HUES64 (cell line): ENCODE data around the gene TANGO6.

ENCODE experiments used
- H3K27ac ChIP-seq: 2 replicates; pipeline ENCODE4 v1.7.0; 2013; ENCODE audit warnings: low read depth, low read length, inconsistent platforms
- H3K27me3 ChIP-seq: 2 replicates; pipeline ENCODE4 v1.6.1; 2013; ENCODE audit warnings: mild to moderate bottlenecking, low read length; ENCODE audit not compliant: insufficient read depth
- H3K36me3 ChIP-seq: 2 replicates; pipeline ENCODE4 v1.6.1; 2013; ENCODE audit warnings: mild to moderate bottlenecking, low read length; ENCODE audit not compliant: insufficient read depth
- H3K4me1 ChIP-seq: 2 replicates; pipeline ENCODE4 v1.6.1; 2013; ENCODE audit warnings: mild to moderate bottlenecking, low read length, moderate library complexity; ENCODE audit not compliant: insufficient read depth
- H3K4me3 ChIP-seq: 2 replicates; pipeline ENCODE4 v1.5.1; 2013; ENCODE audit warnings: mild to moderate bottlenecking, low read length, moderate library complexity
- H3K9ac ChIP-seq: 2 replicates; pipeline ENCODE4 v1.6.1; 2013; ENCODE audit warnings: mild to moderate bottlenecking, low read depth, low read length
- H3K9me3 ChIP-seq: 2 replicates; pipeline ENCODE4 v1.6.1; 2013; ENCODE audit warnings: low read depth, low read length; ENCODE audit not compliant: insufficient read depth
- WGBS: fragments of 150-250, 120-280 bp; methylation state at CpG from one replicate; pipeline ENCODE4 v1.1.7; 2013; ENCODE audit warnings: missing lambda C conversion rate; 5-methylcytosine and 5-hydroxymethylcytosine counted together

The TANGO6 gene

DNA sequence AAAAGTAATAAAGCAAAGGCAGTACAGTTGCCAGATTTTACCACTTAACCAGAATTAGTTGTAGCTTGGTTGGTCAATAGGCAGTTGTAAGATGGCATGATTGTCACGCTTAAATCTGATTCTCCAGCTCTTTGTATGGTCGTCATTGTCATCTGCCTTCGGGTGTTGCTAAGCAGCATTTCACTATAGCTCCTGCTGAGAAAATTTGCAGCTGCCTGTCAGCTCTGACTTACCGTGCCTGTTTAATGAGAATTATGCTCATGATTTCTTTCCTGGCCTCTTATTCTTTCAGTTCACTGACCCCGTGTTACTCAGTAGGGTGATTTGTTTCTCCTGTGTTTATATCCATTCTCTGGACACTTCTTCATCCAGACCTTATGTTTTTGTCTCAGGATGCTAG, 66.7 kb downstream of the TANGO6 start:
- H3K27me3 ChIP-seq, result no peaks in the 10 kb centered on the region
- H3K36me3 ChIP-seq, result peaks cover 16% of the 10 kb centered on the region
- peaks cover 17% of the 10 kb centered on the region for H3K4me1 ChIP-seq
- no peak overlapping the region for H3K27ac ChIP-seq
- no peak overlapping the region for H3K9ac ChIP-seq
- no peaks in the 10 kb centered on the region for H3K9me3 ChIP-seq
- 67% methylated on average over 4 of the region's 5 CpGs for WGBS
- H3K4me3 ChIP-seq, result no peak overlapping the region

DNA sequence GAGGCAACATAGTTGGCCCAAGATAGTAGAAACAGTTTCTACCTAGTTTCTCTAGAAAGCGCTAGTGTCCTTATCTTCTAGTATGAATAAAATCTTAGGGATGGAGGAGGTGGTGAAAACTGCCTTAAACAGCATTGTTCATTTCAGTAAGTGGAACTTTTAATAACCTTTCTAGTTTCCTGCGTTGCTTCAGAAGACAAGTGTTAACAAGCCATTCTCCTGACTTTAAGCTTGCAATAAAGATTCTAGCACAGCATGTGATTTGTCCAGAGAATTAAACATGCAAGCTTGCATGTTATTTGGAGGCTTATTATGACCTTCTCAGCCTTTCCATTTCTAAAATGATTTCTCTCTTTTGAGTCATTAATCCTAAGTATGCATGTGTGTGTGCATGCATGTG, 72.3 kb downstream of the TANGO6 start:
- no peaks in the 10 kb centered on the region for H3K27me3 ChIP-seq
- no peak overlapping the region for H3K4me3 ChIP-seq
- no peak overlapping the region for H3K27ac ChIP-seq
- 93% methylated on average over 2 of the region's 2 CpGs for WGBS
- H3K9me3 ChIP-seq, result no peaks in the 10 kb centered on the region
- no peaks in the 10 kb centered on the region for H3K4me1 ChIP-seq
- H3K36me3 ChIP-seq, result peaks cover 10% of the 10 kb centered on the region
- no peak overlapping the region for H3K9ac ChIP-seq

DNA sequence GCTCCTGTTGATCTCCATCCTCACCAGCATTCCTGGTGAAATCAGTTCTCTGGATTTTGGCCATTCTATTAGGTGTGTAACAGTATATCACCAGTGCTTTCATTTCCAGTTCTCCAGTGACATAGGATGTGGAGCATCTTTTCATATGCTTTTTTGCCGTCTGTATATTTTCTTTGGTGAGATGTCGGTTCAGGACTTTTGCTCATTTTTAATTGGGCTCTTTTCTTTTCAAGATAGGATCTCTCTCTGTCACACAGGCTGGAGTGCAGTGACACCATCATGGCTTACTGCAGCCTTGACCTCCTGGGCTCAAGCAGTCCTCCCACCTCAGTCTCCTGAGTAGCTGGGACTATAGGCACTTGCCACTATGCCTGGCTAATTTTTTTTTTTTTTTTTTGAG, 74.2 kb downstream of the TANGO6 start:
- no peak overlapping the region for H3K27ac ChIP-seq
- H3K36me3 ChIP-seq, result peaks cover 10% of the 10 kb centered on the region
- H3K4me3 ChIP-seq, result no peak overlapping the region
- no peaks in the 10 kb centered on the region for H3K4me1 ChIP-seq
- no peak overlapping the region for H3K9ac ChIP-seq
- no peaks in the 10 kb centered on the region for H3K27me3 ChIP-seq
- 92% methylated on average over 2 of the region's 2 CpGs for WGBS
- H3K9me3 ChIP-seq, result no peaks in the 10 kb centered on the region

DNA sequence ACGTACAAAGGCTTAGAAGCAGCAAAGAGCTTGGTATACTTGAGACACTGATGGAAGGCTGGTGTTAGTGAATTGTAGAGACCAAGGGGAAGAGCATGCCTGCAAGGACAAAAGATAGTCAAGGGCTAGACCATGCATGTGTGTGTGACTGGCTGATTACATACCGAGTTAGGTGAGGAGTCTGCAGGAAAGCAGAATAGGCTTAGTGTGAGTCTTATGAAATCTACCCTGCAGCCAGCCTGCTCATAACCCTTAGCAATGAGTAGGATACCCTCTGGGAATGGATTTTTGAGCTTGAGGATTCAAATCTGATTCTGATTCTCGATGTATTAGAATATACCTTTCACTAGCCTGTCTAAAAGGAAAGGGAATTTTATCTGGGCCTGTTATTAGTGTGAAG, 77.0 kb downstream of the TANGO6 start:
- 97% methylated on average over 3 of the region's 3 CpGs for WGBS
- H3K9me3 ChIP-seq, result no peaks in the 10 kb centered on the region
- no peak overlapping the region for H3K9ac ChIP-seq
- no peaks in the 10 kb centered on the region for H3K27me3 ChIP-seq
- H3K4me1 ChIP-seq, result no peaks in the 10 kb centered on the region
- no peak overlapping the region for H3K4me3 ChIP-seq
- no peak overlapping the region for H3K27ac ChIP-seq
- H3K36me3 ChIP-seq, result peaks cover 10% of the 10 kb centered on the region

DNA sequence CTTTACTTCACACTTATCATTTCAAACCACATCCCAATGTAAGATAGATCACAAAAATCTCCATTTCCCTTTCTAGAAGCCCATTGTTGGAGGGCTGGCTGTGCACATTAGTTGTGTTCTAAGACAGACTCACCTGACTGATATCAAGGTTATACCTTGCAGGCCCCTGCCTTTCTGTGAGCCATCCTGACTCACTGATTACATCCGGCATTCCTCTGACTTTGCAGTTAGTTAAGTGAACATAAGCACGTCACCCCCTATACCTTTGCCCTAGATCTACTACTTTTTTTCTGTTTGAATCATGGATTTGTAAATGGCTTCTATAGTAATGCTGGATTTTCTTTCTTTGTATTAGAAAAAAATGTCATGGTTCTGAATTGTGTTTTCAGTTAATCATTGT, 78.3 kb downstream of the TANGO6 start:
- Histone ChIP-seq H3K4me1 (no peaks in the 10 kb centered on the region), H3K4me3 (no peak overlapping the region), H3K9me3 (no peaks in the 10 kb centered on the region), H3K27me3 (no peaks in the 10 kb centered on the region), H3K9ac (no peak overlapping the region), H3K36me3 (peaks cover 10% of the 10 kb centered on the region), H3K27ac (no peak overlapping the region)
- 80% methylated on average over 1 of the region's 2 CpGs for WGBS

DNA sequence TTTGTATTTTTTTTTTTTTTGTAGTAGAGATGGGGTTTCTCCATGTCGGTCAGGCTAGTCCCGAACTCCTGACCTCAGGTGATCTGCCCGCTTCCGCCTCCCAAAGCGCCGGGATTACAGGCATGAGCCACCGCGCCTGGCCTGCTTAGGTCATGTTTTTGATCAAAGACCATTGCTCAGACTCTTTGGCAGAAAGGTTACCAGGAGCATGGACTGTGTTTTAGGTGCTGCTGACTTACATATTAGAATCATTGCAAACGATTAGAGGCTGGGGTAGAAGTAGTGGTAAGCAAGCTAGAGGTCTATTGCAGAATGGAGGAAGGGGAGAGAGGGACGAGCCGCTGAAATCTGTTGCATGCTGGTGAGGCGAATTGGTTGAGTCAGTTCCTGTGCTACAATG, 79.8 kb downstream of the TANGO6 start:
- H3K27ac ChIP-seq, result no peak overlapping the region
- no peaks in the 10 kb centered on the region for H3K9me3 ChIP-seq
- H3K4me1 ChIP-seq, result no peaks in the 10 kb centered on the region
- no peak overlapping the region for H3K4me3 ChIP-seq
- 94% methylated on average over 12 of the region's 12 CpGs for WGBS
- peaks cover 20% of the 10 kb centered on the region for H3K36me3 ChIP-seq
- H3K27me3 ChIP-seq, result no peaks in the 10 kb centered on the region
- H3K9ac ChIP-seq, result no peak overlapping the region

DNA sequence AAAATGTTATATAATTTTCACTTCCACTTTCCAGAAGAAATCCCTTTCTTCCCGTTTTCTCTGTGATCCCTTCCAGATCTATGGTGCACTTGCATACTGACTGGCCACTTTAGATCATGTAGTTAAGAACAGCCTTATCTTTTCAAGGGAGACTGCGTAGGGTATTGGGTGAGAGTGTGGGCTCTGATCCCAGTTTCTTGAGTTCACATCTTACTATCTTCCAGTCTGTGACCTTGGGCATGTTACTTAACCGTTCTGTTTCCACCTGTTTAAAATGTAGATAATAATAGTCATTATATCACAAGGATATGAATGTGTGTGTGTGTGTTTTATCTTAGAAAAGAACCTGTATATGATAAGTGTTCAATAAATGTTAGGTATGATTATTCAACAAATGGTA, 83.7 kb downstream of the TANGO6 start:
- no peak overlapping the region for H3K4me3 ChIP-seq
- no peaks in the 10 kb centered on the region for H3K27me3 ChIP-seq
- H3K9me3 ChIP-seq, result no peaks in the 10 kb centered on the region
- no peak overlapping the region for H3K9ac ChIP-seq
- no peak overlapping the region for H3K27ac ChIP-seq
- peaks cover 38% of the 10 kb centered on the region for H3K36me3 ChIP-seq
- H3K4me1 ChIP-seq, result no peaks in the 10 kb centered on the region
- 95% methylated on average over 2 of the region's 3 CpGs for WGBS

DNA sequence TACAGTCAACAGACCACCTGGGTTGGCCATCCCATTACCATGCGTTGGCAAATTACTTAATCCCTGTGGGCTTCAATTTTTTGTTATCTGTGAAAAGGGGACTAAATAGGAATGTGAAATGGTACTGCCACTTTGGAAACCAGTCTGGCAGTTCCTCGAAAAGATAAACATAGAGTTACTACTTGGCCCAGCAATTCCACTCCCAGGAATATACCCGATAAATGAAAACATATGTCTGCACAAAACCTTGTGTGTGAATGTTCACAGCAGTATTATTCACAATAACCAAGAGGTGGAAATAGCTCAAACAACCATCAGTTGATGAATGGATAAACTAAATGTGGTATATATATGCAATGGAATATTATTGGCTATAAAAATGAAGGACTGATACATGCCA, 87.9 kb downstream of the TANGO6 start:
- H3K27me3 ChIP-seq, result no peaks in the 10 kb centered on the region
- WGBS, result 94% methylated on average over 3 of the region's 3 CpGs
- H3K9ac ChIP-seq, result no peak overlapping the region
- H3K9me3 ChIP-seq, result peaks cover 2% of the 10 kb centered on the region; the same call in 1 of the 2 replicates
- H3K4me1 ChIP-seq, result no peaks in the 10 kb centered on the region
- peaks cover 40% of the 10 kb centered on the region for H3K36me3 ChIP-seq
- no peak overlapping the region for H3K27ac ChIP-seq
- H3K4me3 ChIP-seq, result no peak overlapping the region

DNA sequence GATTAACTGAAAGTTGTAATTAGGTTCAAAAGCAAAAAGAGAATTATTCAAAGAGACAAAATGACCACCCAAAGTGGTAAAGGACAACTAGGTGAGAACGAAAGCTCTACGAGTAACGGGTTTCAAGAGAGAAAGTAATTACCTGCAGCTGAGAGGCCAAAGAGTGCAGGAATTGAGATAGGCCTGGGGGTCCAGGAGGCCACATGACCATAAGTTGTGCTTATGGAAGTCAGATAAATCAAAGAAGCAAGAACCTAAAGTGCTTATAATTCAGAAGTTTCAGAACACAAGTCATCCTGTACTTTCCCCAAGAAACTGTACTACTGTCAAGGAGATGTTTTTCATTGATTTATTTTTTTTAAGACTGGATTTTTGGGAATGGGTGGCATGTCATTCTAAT, 91.1 kb downstream of the TANGO6 start:
- Histone ChIP-seq H3K9ac (no peak overlapping the region), H3K27me3 (no peaks in the 10 kb centered on the region), H3K36me3 (peaks cover 20% of the 10 kb centered on the region), H3K27ac (no peak overlapping the region), H3K4me1 (no peaks in the 10 kb centered on the region), H3K4me3 (no peak overlapping the region), H3K9me3 (peaks cover 2% of the 10 kb centered on the region; the same call in 1 of the 2 replicates)
- 96% methylated on average over 3 of the region's 3 CpGs for WGBS

DNA sequence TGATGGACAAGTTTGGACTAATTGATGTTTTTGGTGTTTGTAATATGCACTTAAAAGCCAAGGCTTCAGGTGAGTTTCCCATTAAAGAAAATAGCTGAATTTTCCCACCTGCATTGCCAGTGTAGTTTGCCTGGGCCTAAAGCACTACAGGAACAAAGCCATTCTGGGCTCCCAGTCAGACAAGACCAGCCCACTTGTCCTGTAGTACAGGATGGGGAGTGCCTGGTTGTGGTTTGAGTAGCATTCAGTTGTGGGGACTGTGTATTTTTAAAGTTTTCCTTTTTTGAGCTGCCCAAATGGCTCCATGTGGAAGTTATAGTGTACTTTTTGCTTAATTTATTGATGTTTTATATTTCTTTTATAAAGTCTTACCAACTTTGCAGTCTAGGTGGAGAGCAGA, 91.7 kb downstream of the TANGO6 start:
- Histone ChIP-seq H3K27me3 (no peaks in the 10 kb centered on the region), H3K9me3 (peaks cover 2% of the 10 kb centered on the region; the same call in 1 of the 2 replicates), H3K36me3 (peaks cover 14% of the 10 kb centered on the region), H3K9ac (no peak overlapping the region), H3K27ac (no peak overlapping the region), H3K4me1 (no peaks in the 10 kb centered on the region), H3K4me3 (no peak overlapping the region)

DNA sequence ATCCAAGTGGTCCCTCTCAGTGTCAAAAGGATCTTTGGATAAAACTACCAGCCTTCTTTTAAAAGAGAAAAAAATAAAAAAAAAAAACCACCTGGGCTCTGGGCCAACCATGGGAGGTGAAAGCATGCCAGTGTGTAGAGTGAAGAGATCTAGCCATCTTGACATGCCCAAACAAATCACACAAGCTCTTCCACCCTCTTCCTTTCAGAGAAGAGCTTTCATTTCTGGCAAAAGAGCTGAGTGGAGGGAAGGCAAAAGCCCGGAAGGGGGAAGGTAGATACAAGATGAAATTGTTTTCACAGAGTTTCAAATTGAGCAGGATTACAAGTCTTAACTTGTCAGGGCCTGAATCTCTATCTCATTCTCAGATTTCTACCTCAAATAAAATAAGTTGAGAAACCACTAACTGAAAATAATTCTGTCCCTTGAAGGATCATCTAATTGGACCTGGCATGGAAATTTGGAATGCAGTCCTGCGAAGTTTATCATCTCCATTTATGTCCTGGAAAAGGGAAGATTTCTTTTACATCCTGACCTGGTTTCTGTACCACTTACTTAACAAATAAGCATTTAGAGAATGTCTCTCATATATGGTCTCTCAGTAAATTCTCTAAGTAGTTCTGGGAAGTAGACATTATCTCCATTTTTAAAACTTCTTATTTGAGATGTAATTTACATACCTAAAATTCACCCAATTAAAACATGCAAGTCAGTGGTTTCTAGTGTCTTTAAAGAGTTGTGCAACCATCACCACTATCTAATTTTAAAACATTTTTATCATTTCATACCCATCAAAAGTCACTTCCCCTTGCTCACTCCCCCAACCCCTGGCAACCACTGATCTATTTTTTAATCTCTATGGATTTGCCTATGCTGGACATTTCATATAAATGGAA, 93.7 kb downstream of the TANGO6 start:
- 100% methylated on average over 2 of the region's 2 CpGs for WGBS
- H3K9ac ChIP-seq, result no peak overlapping the region

More for the DNA sequence above, 93.7 kb downstream of the TANGO6 start:
- H3K36me3 ChIP-seq, result peaks cover 3% of the 10 kb centered on the region; the same call in 1 of the 2 replicates
- no peaks in the 10 kb centered on the region for H3K4me1 ChIP-seq
- no peak overlapping the region for H3K27ac ChIP-seq
- H3K4me3 ChIP-seq, result no peak overlapping the region
- peaks cover 2% of the 10 kb centered on the region; the same call in 1 of the 2 replicates for H3K9me3 ChIP-seq
- no peaks in the 10 kb centered on the region for H3K27me3 ChIP-seq
